ENCODE results near the gene FXYD5.

DNA sequence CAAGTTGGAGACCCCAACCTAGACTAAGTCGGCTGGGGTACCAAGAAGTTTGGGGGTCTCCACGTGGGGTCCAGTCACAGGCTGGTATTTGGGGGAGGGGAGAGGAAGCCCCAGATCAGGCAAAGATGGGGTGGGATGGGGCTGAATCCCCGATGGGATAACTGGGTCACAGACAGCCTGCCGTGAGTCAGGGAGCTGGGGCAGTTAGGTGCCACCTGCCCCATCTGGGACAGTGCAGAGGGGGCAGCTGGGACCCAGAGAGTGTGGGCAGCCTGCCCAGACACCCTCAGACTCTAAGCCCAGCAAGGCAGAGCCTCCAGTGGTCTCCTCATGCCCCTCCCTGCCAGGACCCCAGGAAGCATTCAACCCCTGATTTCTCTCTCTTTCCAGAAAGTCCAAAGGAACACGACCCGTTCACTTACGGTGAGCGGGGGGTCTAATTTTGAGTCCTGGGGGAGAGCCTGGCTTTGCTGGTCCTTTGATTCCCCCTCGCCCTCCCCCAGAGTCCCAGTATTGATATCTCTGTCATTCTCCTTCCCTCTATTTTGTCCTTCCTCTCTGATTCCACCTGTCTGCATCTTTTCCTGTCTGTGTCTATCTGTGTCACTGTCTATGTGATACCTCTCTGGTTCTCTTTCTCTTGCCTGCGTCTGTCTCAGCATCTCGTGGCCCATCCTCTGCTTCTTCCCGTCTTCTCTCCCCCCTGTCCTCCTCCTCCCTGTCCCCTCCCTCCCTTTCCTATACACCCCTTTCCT is 14.2 kb upstream of the FXYD5 start:
- TF ChIP-seq POLR2AphosphoS5 (IDR thresholded peaks at IDR 0.05; ENCODE audit: low read depth, low read length) (no peak), POLR2A (IDR thresholded peaks at IDR 0.05; ENCODE audit: low read depth, low read length) (no peak)
